Inflammatory macrophage treated with lipopolysaccharide for 1 hour (primary cell): ENCODE data around the gene LY9.

Source experiments
- DNase-seq, 2 donors: peaks; one replicate each; pipeline ENCODE4 v3.0.0-alpha.2; 2020 to 2022

The LY9 gene

GRCh38 chr1:160801836-160802580 is 6.0 kb downstream of the LY9 start:
- no peak for DNase-seq

- no peak for DNase-seq
Observed at GRCh38 chr1:160806109-160806665, 10.2 kb downstream of the LY9 start.

- DNase-seq: no peak
Observed at GRCh38 chr1:160806784-160807183, 10.8 kb downstream of the LY9 start.

- no peak for DNase-seq
Observed at GRCh38 chr1:160807247-160807646, 11.3 kb downstream of the LY9 start.

- no peak for DNase-seq
Observed at GRCh38 chr1:160807738-160808137, 11.8 kb downstream of the LY9 start.

GRCh38 chr1:160808289-160808688 is 12.3 kb downstream of the LY9 start:
- DNase-seq: no peak

GRCh38 chr1:160810486-160810885 is 14.5 kb downstream of the LY9 start:
- no peak for DNase-seq

- no peak for DNase-seq
Observed at GRCh38 chr1:160811147-160811546, 15.2 kb downstream of the LY9 start.

- no peak for DNase-seq
Observed at GRCh38 chr1:160813215-160813614, 17.2 kb downstream of the LY9 start.

GRCh38 chr1:160814316-160814715 is 18.3 kb downstream of the LY9 start:
- DNase-seq: no peak

- DNase-seq: no peak
Observed at GRCh38 chr1:160814856-160815255, 18.9 kb downstream of the LY9 start.

GRCh38 chr1:160818207-160818937 is 22.4 kb downstream of the LY9 start:
- no peak for DNase-seq

GRCh38 chr1:160819186-160819585 is 23.2 kb downstream of the LY9 start:
- no peak for DNase-seq

- no peak for DNase-seq
Observed at GRCh38 chr1:160821627-160822026, 25.7 kb downstream of the LY9 start.

- no peak for DNase-seq
Observed at GRCh38 chr1:160823296-160823695, 27.3 kb downstream of the LY9 start.

- DNase-seq: peak in 1 of 2 donors; percentile 29
Observed at GRCh38 chr1:160826546-160826945, 30.6 kb downstream of the LY9 start.

- peak; percentile 77 to 80 for DNase-seq
Observed at GRCh38 chr1:160827418-160827817, 31.4 kb downstream of the LY9 start.

GRCh38 chr1:160829766-160830165 is 33.8 kb downstream of the LY9 start:
- DNase-seq: no peak

GRCh38 chr1:160830321-160831153 is 34.6 kb downstream of the LY9 start:
- DNase-seq: peak; percentile 51 to 67

- DNase-seq: peak; percentile 47 to 76
Observed at GRCh38 chr1:160834945-160835565, 39.1 kb downstream of the LY9 start.

- no peak for DNase-seq
Observed at GRCh38 chr1:160835751-160836150, 39.8 kb downstream of the LY9 start.

GRCh38 chr1:160836561-160836960 is 40.6 kb downstream of the LY9 start:
- peak; percentile 33 to 35 for DNase-seq
